ENCODE measurements around the gene BUD13.

DNA sequence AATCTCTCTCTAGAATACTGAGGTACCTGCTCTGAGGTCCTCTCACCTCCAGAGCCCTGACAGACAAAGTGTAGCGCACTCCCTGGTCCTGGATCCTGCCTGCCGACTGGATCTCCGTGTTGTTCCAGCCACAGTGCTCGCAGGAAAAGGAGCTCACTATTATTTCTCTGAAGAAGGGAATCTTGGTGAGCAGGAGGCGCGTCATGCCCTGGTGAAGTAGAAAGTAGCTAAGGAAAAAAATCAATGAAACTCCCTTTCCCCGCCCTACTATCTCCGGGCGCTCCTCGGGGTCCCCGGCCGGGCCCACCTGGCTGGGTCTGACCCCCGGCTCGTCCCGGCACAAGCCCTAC, 14.6 kb upstream of the BUD13 start:
- TF ChIP-seq EZH2phosphoT487 (IDR thresholded peaks at IDR 0.05; ENCODE audit: insufficient read depth, low read depth) (no peak), EZH2 (IDR thresholded peaks at IDR 0.05; ENCODE audit: insufficient read depth, poor library complexity, severe bottlenecking) (no peak)
